GM21390 (cell line): ENCODE results near the gene OR5AU1.
"Not testable (repeated sequence)": the region's sequence is repeated elsewhere in the genome, so short reads cannot be mapped to it uniquely, and the experiment has no call there.

Source experiments
- ATAC-seq: cut with Tn5 transposase; IDR thresholded peaks from one replicate; pipeline ENCODE4 v1.9.1; 2021; ENCODE audit not compliant: unreplicated experiment

OR5AU1 gene

DNA sequence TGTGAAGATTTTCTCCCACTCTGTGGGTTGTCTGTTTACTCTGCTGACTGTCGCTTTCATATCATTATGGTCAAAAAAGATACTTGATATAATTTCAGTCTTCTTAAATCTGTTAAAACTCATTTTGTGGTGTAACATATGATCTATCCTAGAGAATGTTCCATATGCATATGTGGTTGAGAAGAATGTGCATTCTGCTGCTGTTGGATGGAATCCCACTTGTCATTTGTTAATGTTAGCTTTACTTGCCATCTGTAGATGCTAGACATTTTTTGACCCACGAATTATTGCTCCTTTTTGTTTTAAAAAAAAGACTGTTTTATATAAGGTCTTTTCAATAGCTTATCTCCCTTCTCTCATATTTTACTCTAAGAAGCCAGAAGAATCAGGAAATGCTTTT is 26.3 kb upstream of the OR5AU1 start:
- no peak for ATAC-seq

DNA sequence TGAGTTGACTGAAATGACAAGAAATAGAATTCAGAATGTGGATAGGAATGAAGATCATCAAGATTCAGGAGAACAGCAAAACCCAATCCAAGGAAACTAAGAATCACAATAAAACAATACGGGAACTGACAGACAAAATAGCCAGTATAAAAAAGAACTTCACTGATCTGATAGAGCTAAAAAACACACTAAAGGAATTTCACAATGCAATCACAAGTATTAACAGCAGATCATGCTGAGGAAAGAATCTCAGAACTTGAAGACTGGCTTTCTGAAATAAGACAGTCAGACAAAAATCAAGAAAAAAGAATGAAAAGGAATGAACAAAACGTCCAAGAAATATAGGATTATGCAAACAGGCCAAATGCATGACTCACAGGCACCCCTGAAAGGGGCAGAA is 15.3 kb upstream of the OR5AU1 start:
- no peak for ATAC-seq

DNA sequence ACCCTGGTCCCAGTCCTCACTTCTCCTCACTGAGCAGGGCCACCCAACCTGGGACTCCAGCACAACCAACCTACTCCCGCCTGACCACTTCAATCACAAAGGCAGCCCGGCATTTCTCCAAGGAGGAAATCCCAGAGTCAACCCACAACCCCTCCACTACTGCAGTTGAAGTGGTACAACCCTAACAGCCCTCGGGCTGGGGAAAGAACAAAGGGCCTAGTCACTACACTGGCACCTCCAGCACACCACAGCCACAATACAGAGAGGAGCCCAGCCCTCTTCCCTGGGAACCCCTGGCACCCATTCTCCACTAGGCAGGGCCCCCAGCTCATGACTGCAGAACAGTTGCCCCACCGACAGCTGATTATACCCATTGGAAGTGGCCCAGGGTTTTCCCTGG is 13.7 kb upstream of the OR5AU1 start:
- ATAC-seq, result no peak

DNA sequence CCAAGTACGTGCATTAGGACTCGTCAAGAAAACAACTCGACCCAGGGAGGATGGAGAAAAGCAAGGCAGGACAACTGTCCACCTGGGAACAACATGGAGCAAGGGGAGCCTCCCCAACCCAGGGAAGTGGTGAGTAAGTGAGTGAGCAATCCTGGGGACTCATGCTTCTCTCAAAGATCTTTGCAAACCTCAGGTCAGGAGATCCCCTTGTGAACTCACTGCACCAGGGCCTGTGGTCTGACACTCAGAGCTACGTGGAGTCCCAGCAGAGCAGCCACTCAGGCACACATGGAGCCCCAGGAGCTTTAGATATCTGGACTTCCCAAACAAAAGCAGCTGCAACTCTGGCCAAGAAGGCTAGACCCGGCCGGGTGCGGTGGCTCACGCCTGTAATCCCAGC is 12.2 kb upstream of the OR5AU1 start:
- ATAC-seq, result no peak

DNA sequence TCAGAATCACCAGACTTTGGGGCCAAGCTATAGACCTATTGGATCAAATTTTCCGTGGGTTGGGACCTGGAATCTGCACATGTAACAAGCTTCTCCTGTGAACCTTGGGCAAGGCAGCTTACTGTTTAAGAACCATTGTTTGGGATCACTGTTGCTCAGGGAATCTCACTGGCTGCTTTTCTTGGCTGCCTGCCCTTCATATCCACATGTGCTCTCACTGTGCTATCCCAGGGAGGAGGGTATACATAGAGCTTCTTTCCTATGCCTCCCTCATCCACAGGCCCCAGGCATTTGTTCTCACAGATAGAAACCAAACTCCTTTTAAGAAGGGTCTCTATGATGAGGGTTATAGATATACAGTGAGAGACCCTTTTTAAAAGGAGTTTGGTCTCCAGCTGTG is 9.8 kb upstream of the OR5AU1 start:
- not testable (repeated sequence) for ATAC-seq

DNA sequence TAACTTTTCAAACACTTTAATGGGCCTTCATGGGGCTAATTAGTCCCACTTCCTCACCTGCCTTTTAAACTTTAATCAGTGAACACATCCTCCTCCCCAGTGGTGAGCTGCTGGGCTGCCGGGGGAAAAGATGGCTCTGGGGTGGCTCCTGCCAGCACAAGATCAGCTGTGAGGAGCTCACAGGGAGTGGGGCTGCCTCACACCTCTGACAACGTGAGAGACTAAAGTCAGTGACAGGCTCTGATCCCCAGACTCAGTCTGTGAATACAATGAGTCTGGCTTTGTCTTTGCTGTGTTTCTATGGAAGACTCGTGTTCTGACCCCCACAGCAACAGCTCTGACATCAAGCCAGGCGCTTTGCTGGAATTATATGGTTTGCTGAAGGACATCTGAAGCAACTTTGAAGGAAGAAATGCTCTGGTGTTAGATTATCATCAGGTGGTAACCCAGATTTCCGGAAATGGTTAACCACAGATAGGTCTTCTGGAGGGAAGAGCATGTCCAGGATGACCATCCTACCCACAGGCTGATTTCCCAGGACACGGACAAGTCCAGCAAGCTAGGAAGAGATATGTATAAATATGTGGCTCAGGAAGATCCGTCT is 9.2 kb upstream of the OR5AU1 start:
- ATAC-seq, result not testable (repeated sequence)

DNA sequence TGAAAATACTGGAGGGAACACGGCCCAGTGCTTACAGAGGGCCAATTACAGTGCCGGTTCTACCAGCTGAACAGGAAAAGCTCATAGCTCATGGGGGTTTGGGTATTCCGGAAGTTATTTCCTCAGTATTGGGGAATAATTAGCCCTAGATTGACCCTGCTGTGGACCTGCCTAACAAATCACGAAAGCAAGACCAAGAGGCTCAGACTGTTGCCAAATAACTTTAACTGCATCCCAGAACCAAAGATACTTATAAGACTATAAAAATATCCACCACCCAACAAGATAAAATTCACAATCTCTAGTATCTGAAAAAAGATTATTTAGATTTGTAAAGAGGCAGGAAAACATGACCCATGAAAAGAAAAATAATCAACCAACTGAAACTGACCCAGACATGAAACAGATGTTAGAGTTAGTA is 8.0 kb upstream of the OR5AU1 start:
- ATAC-seq, result no peak

DNA sequence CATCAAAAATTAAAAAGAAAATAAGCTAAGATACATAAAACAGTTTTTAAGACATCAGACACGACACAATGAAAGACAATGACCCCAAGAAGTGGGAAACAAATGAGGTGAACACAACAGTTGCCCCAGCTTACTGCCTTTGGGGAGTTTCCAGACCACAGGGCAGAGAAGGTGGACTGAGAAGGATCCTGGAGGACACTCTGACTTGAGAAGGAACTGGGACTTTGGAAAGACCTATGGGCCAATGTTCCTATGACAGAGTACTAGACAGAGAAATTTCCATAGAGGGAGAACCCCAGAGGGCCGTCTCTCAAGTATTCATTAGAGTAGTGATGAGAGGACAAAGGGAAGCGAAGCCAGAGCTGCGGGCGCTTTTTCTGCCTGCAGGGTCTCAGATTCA is 6.2 kb upstream of the OR5AU1 start:
- ATAC-seq, result no peak

DNA sequence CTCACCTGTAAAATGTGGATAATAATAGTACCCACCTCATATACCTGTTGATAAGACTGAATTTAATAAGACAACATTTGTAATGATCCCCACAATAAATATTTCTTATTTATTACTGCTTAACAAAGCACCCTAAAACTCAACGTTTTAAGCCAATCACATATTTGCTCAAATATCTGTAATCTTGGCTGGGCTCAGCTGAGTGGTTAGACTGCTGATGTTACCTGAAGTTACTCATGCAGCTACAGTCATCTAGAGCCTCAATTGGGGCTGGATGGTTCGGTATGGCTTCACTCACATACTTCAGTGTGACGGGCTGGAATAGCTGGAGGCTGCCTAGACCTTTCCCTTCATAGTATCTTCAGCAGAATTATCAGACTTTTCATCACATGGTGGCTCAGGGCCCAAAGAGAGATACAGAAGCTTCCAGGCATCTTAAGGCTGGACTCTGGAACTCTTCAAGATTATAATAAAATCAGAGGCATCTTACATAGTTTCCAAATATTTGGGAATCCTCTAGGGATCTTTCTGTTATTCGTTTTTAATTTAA is 4.3 kb upstream of the OR5AU1 start:
- no peak for ATAC-seq

DNA sequence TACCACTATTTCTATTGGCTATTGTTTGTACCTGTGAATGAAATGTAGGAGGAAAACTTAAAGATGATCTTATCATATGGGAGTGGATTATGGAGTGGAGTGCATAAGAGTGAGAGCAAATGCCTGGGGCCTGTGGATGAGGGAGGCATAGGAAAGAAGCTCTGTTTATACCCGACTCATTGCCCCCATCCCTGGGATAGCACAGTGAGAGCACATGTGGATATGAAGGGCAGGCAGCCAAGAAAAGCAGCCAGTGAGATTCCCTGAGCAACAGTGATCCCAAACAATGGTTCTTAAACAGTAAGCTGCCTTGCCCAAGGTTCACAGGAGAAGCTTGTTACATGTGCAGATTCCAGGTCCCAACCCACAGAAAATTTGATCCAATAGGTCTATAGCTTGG is 2.3 kb upstream of the OR5AU1 start:
- not testable (repeated sequence) for ATAC-seq

DNA sequence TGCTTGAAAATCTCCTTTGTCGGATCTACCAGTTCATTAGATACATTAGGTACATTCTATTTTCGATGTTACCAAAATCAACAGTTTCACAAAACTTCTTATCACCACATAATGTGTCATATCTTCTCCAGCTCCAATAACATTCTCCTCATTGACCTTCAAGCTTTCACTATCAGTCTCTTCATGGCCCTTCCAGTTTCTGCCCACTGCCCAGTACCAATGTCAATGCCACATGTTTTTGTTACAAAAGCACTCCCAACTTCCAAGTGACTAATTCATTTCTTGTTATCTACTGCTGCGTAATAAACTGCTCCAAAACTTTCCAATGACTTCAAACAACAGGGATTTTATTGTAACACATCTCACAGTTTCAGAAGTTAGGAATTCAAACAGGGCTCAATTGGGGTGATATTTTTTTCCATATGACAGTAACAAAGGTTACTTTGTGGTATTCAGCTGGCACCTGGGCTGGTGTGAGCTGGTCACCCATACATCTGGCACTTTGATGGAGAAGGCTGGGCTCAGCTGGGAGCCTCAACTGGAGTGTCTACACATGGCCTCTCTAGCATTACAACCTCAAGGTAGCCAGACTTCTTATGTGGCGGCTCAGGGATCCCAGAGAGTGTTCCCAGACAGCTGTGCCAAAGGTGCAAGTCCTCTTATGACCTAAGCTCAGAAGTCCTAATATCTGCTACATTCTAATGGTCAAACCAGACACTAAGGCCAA is 6.1 kb downstream of the OR5AU1 start:
- ATAC-seq, result no peak

DNA sequence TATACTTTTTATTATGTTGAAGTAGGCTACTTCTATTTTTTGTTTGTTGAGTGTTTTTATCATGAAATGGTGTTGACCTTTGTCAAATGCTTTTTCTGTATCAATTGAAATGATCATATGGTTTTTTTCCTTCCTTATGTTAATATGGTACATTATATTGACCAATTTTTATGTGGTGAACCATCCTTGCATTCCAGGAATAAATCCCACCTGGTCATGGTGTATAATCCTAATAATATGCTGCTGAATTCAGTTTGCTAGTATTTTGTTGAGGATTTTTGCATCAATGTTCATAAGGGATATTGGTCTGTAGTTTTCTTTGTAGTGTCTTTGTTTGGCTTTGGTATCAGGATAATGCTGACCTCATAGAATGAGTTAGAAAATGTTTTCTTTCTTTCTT is 10.4 kb downstream of the OR5AU1 start:
- no peak for ATAC-seq

DNA sequence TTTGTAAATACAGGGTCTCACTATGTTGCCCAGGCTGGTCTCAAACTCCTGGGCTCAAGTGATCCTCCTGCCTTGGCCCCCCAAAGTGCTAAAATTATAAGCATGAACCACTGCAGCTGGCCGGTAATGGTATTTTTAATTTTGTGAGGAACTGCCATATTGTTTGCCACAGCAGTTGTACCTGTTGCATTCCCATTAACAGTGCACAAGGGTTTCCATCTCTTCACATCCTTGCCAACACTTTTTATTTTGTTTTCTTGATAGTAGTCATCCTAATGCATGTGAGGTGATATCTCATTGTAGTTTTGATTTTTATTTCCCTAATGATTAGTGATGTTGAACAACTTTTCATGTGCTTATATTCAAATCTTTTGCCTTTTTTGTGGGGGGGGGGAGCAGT is 13.5 kb downstream of the OR5AU1 start:
- no peak for ATAC-seq

DNA sequence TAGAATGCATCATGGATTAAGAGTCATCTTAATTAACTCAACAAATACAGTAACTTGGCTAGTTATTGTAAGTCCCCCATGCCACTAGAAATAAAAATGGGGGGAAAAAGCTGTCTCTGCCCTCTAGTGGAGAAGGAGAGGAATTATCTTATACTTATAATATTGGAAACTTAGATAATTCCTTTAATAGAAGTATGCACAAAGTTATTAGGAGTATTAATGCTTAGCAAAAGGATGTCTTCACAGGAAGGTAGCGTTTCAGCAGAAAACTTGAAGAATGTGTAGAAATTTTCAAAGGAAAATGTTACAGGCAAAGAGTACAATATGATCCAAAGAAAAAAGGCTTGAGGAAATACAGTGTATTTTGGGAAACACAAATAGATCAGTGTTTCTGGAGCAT is 19.8 kb downstream of the OR5AU1 start:
- ATAC-seq, result no peak

DNA sequence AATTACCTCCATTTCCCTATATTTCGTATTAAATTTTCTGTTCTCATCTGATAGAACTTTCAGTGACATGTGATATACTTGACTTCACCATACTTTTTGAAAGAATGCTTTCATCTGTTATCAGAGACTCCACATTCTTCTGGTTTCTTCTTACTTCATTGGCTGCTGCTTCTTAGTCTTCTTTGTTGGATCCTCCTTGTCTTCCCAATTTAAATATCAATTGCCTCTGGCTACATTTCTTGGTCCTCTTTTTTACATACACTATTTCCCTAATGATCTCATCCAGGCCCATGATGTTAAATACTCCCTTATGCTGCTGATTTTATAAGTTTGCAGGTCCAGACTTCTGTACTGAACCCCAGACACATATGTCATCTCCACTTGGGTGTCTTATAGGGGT is 22.0 kb downstream of the OR5AU1 start:
- no peak for ATAC-seq

DNA sequence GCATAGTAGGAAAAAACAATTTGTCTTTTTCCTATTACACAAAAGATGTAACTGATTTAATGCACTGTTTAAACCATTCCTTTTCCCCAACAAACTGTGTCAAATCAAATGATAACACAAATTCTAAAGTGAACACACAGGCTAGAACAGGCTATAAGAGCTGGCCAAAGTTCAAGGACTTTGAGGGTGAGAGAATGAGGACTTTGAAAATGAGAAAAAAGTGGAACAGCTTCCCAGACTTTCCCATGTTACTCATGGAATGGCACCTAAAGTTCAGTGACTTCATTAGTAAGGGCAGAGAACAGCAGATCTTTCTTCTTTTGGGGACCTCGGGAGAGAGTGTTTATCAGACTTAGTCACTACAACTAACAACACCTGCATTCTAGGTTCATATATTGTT is 32.4 kb downstream of the OR5AU1 start:
- ATAC-seq, result no peak

DNA sequence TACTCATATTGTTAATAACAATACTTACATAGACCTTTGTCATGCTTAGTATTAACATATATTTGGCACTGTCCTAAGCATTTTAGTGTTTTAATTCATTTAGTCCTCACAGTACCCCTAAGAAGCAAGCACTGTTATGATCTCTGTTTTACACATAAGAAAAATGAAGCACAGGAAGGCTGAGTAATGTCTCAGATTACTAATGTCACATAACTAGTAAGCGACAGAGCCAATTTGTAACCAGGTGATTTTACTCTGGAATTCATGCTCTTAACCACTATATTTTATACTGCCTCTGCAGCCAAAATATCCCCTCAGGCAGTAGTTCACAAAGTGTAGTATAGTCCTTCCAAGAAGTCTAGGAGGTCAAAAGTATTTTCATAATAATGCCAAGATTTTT is 34.7 kb downstream of the OR5AU1 start:
- no peak for ATAC-seq

DNA sequence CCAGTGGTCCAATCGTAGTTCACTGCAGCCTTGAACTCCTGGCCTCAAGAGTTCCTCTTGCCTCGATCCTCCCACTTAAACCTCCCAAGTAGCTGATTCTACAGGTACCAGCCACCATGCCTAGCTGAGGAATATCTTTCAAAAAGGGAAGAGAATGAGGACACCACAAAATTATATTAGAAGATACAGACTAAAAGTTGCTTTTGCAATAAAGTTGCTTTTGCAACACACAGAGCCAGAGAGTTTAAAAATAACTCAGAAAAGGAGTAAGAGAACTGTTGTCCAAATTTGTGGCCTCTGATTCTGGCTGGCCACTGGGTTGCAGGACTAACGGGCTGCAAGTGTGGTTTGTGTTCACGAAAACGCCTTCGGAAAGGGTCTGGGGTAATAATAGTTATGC is 35.2 kb downstream of the OR5AU1 start:
- no peak for ATAC-seq

DNA sequence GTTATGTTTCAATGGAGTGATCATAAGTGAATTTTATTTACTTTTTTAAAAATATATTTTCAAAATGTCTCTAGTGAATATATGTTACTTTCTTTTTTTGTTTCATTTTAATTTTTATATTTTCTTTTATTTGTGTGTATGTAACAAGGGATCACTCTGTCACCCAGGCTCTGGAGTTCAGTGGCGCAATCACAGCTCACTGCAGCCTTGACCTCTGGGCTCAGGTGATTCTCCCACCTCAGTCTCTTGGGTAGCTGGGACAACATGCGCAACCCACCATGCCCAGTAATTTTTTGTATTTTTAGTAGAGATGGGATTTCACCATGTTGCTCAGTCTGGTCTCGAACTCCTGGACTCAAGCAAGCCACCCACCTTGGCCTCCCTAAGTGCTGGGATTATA is 36.9 kb downstream of the OR5AU1 start:
- ATAC-seq, result no peak

DNA sequence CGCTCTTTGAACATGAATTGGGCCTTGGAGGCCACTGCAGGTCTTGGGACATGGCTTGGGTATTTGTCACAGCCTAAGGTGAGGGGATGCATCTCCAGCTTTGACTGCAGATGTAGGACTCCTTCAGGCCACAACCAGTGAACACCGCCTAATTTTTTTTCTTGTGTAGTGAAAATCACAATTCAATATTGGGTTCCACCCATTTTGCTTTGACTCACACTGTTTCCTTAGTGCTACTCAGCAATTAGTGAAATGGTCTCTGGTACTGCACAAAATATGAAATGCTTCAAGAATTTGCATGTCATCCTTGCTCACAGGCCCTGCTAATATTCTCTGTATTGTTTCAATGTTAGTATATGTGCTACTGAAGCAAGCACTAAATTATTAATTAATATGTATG is 42.5 kb downstream of the OR5AU1 start:
- no peak for ATAC-seq

DNA sequence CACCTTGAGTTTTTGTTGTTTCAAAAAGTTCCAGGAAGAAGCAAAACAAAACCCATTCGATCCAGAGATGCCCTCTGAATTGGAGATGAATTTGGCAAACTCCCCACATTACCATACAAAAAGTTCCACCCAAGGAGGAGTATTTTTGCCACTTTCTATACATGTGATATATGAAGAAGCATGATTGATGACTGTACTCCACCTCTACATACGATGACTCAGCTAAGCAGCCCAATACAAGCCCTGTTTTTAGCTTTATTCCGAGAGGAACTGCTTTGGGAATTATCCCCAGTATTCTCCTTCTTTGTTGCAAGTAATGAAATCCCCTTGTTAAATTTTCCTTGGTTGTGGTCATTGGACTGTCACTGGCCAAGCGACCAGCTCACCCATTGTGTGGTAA is 43.6 kb downstream of the OR5AU1 start:
- no peak for ATAC-seq

DNA sequence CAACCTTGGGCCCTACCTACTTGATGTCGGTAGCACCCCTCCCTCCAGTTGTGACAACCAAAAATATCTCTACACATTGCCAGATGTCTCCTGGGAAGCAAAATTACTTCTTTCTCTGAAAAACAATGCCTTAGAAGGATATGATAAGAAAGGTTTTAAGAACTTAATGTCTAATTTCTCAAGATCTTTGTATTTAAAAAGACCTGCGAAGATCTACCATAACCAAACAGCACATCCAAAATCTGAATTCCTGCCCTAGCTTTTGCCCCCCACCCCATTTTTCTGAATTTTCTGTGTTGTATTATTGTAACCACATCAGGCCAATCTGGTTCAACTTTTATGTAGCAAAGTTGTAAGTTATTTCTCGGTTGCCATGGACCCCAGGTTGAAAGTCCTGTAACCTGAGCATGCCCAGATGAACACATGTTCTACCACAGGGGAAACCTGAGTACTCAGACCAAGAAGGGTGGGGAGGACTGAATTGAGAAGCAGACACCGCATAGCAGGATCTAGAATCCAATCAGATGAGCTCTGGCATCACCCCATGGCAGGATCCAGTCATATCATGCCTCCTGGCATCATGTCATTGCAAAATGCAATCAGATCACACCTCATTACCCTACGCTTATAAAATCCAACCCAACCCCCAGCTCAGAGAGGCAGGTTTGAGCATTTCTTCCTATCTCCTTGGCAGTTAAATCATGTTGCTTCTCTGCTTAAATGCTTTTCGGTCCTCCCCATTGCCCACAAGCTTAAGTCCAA is 46.3 kb downstream of the OR5AU1 start:
- ATAC-seq, result peak; percentile 47
